ENCODE data around the gene HCN3.
A peak's percentile ranks its signal among the peaks of the same experiment; 100 is the strongest.

Gene HCN3

GRCh38 chr1:155254714-155255242 lies 22.5 kb upstream of the HCN3 start:
- no peak for DNase-seq

GRCh38 chr1:155255243-155256007 lies 21.8 kb upstream of the HCN3 start, which contains the start of gene ENTREP3:
TSS of gene ENTREP3 (minus strand) at chr1:155255483. CDS start at chr1:155254877, 606 bp downstream.
- DNase-seq, result peak; percentile 85

- DNase-seq, result no peak
These were observed 21.0 kb upstream of the HCN3 start for GRCh38 chr1:155256058-155256852.

GRCh38 chr1:155260276-155260675 lies 17.0 kb upstream of the HCN3 start:
- no peak for DNase-seq

- DNase-seq, result peak; percentile 49
These were observed 15.8 kb upstream of the HCN3 start for GRCh38 chr1:155261493-155261851.

- peak; percentile 97 for DNase-seq
These were observed 15.2 kb upstream of the HCN3 start, which contains the start of gene SCAMP3 for GRCh38 chr1:155261852-155262673. TSS of gene SCAMP3 (minus strand) at chr1:155262360. CDS start at chr1:155262151, 209 bp downstream.

- DNase-seq, result no peak
These were observed 14.2 kb upstream of the HCN3 start for GRCh38 chr1:155263067-155263466.

GRCh38 chr1:155266553-155266952 lies 10.7 kb upstream of the HCN3 start:
- DNase-seq, result no peak

- DNase-seq, result no peak
These were observed 9.9 kb upstream of the HCN3 start for GRCh38 chr1:155267373-155267772.

- no peak for DNase-seq
These were observed 8.6 kb upstream of the HCN3 start for GRCh38 chr1:155268630-155269029.

- no peak for DNase-seq
These were observed 7.9 kb upstream of the HCN3 start for GRCh38 chr1:155269381-155269780.

- no peak for DNase-seq
These were observed 4.6 kb upstream of the HCN3 start for GRCh38 chr1:155272466-155273342.

- DNase-seq, result peak; percentile 98
These were observed 3.7 kb upstream of the HCN3 start, which contains the start of gene CLK2 for GRCh38 chr1:155273343-155274245. TSS of gene CLK2 (minus strand) at chr1:155273504. CDS start at chr1:155270977, 2,527 bp downstream.

GRCh38 chr1:155277902-155278688 lies 832 bp downstream of the HCN3 start:
- peak; percentile 50 for DNase-seq

- no peak for DNase-seq
These were observed 1.5 kb downstream of the HCN3 start for GRCh38 chr1:155278689-155279160.

GRCh38 chr1:155279268-155279667 lies 2.0 kb downstream of the HCN3 start:
- DNase-seq, result no peak

GRCh38 chr1:155282488-155283091 lies 5.3 kb downstream of the HCN3 start:
- DNase-seq, result no peak

GRCh38 chr1:155284476-155284875 lies 7.2 kb downstream of the HCN3 start:
- no peak for DNase-seq

- DNase-seq, result no peak
These were observed 7.8 kb downstream of the HCN3 start for GRCh38 chr1:155285063-155285462.

All from activated CD4-positive, alpha-beta T cell treated with anti-CD3 and anti-CD28 coated beads, Interleukin-2, amount 50 U/mL, for 16 hours (primary cell).